ENCODE measurements around the gene TDRD12. TPM values are rescaled to one million over a fixed set of nuclear protein-coding genes. Genes with fewer than 3 reads are reported as not detected.

Gene TDRD12
- total and polyA plus RNA-seq, 2 experiments from 2014 or later, result 0.68 to 2.8 TPM

DNA sequence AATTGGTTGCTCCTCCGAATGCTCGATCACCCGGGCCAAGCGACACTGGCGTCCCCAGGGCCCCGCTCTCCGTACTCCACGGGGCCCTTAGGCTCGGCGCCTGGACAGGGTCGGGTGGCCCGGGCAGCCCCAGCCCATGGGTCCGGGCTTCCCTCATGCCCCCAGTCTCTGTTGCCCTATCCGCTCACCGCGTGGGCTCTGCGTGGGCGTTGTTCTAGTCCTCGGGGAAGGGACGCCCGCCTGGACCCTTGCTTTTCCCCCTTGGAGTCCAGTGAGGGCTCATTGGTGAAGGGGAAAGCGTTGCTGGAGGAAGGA, 1.3 kb downstream of the TDRD12 start:
- Histone ChIP-seq H3K79me2 (replicated peaks; ENCODE audit: insufficient read depth) (no peaks in the 10 kb centered on the region), H3K4me3 (no peak overlapping the region), H4K20me1 (replicated peaks; ENCODE audit: insufficient read depth) (no peaks in the 10 kb centered on the region), H3K9me2 (ENCODE audit: insufficient read depth) (no peaks in the 10 kb centered on the region), H3K27ac (ENCODE audit: low read depth) (no peak overlapping the region), H3K27me3 (ENCODE audit: insufficient read depth) (no peaks in the 10 kb centered on the region), H3K36me3 (ENCODE audit: insufficient read depth) (no peaks in the 10 kb centered on the region), H2AFZ (no peak overlapping the region), H3F3A (replicated peaks; ENCODE audit: low read depth) (no peaks in the 10 kb centered on the region), H3K4me1 (ENCODE audit: insufficient read depth) (no peaks in the 10 kb centered on the region), H3K4me2 (no peak overlapping the region)
- Mint-ChIP-seq H3K4me1 (peaks cover 4% of the 10 kb centered on the region; the same call in 2 of the 3 replicates), H3K4me3 (no peak overlapping the region), H3K36me3 (ENCODE audit: low read depth) (no peaks in the 10 kb centered on the region), H3K9me3 (peaks cover 7% of the 10 kb centered on the region), H3K27ac (no peak overlapping the region), H3K27me3 (ENCODE audit: insufficient read depth, low read depth, poor library complexity) (peaks cover 10% of the 10 kb centered on the region)
- no peak for ATAC-seq
- DNase-seq (ENCODE audit: low spot score), result no peak
- TF ChIP-seq, protein P1, sequence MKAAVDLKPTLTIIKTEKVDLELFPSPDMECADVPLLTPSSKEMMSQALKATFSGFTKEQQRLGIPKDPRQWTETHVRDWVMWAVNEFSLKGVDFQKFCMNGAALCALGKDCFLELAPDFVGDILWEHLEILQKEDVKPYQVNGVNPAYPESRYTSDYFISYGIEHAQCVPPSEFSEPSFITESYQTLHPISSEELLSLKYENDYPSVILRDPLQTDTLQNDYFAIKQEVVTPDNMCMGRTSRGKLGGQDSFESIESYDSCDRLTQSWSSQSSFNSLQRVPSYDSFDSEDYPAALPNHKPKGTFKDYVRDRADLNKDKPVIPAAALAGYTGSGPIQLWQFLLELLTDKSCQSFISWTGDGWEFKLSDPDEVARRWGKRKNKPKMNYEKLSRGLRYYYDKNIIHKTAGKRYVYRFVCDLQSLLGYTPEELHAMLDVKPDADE (IDR thresholded peaks at IDR 0.05), result no peak
- TF ChIP-seq, protein P2, sequence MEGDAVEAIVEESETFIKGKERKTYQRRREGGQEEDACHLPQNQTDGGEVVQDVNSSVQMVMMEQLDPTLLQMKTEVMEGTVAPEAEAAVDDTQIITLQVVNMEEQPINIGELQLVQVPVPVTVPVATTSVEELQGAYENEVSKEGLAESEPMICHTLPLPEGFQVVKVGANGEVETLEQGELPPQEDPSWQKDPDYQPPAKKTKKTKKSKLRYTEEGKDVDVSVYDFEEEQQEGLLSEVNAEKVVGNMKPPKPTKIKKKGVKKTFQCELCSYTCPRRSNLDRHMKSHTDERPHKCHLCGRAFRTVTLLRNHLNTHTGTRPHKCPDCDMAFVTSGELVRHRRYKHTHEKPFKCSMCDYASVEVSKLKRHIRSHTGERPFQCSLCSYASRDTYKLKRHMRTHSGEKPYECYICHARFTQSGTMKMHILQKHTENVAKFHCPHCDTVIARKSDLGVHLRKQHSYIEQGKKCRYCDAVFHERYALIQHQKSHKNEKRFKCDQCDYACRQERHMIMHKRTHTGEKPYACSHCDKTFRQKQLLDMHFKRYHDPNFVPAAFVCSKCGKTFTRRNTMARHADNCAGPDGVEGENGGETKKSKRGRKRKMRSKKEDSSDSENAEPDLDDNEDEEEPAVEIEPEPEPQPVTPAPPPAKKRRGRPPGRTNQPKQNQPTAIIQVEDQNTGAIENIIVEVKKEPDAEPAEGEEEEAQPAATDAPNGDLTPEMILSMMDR (conservative IDR thresholded peaks at IDR 0.05; ENCODE audit: low read depth in 2 of 2), result no peak
- TF ChIP-seq EZH2 (IDR thresholded peaks at IDR 0.05; ENCODE audit: low read depth, unreplicated experiment) (no peak), CREB1 (CRISPR knock-in tag; IDR thresholded peaks at IDR 0.05; ENCODE audit: low read depth) (no peak), POLR2AphosphoS5 (IDR thresholded peaks at IDR 0.05; ENCODE audit: low read depth) (no peak), EZH2phosphoT487 (IDR thresholded peaks at IDR 0.05; ENCODE audit: unreplicated experiment) (no peak), JUNB (IDR thresholded peaks at IDR 0.05; ENCODE audit: unreplicated experiment) (no peak), ZNF114 (CRISPR knock-in tag; IDR thresholded peaks at IDR 0.05) (no peak), NANOG (IDR thresholded peaks at IDR 0.05; ENCODE audit: borderline replicate concordance) (no peak), STAT1 (IDR thresholded peaks at IDR 0.05; ENCODE audit: unreplicated experiment) (no peak), ZNF331 (CRISPR knock-in tag; IDR thresholded peaks at IDR 0.05; ENCODE audit: low read depth) (no peak)
- TF ChIP-seq, protein P3, sequence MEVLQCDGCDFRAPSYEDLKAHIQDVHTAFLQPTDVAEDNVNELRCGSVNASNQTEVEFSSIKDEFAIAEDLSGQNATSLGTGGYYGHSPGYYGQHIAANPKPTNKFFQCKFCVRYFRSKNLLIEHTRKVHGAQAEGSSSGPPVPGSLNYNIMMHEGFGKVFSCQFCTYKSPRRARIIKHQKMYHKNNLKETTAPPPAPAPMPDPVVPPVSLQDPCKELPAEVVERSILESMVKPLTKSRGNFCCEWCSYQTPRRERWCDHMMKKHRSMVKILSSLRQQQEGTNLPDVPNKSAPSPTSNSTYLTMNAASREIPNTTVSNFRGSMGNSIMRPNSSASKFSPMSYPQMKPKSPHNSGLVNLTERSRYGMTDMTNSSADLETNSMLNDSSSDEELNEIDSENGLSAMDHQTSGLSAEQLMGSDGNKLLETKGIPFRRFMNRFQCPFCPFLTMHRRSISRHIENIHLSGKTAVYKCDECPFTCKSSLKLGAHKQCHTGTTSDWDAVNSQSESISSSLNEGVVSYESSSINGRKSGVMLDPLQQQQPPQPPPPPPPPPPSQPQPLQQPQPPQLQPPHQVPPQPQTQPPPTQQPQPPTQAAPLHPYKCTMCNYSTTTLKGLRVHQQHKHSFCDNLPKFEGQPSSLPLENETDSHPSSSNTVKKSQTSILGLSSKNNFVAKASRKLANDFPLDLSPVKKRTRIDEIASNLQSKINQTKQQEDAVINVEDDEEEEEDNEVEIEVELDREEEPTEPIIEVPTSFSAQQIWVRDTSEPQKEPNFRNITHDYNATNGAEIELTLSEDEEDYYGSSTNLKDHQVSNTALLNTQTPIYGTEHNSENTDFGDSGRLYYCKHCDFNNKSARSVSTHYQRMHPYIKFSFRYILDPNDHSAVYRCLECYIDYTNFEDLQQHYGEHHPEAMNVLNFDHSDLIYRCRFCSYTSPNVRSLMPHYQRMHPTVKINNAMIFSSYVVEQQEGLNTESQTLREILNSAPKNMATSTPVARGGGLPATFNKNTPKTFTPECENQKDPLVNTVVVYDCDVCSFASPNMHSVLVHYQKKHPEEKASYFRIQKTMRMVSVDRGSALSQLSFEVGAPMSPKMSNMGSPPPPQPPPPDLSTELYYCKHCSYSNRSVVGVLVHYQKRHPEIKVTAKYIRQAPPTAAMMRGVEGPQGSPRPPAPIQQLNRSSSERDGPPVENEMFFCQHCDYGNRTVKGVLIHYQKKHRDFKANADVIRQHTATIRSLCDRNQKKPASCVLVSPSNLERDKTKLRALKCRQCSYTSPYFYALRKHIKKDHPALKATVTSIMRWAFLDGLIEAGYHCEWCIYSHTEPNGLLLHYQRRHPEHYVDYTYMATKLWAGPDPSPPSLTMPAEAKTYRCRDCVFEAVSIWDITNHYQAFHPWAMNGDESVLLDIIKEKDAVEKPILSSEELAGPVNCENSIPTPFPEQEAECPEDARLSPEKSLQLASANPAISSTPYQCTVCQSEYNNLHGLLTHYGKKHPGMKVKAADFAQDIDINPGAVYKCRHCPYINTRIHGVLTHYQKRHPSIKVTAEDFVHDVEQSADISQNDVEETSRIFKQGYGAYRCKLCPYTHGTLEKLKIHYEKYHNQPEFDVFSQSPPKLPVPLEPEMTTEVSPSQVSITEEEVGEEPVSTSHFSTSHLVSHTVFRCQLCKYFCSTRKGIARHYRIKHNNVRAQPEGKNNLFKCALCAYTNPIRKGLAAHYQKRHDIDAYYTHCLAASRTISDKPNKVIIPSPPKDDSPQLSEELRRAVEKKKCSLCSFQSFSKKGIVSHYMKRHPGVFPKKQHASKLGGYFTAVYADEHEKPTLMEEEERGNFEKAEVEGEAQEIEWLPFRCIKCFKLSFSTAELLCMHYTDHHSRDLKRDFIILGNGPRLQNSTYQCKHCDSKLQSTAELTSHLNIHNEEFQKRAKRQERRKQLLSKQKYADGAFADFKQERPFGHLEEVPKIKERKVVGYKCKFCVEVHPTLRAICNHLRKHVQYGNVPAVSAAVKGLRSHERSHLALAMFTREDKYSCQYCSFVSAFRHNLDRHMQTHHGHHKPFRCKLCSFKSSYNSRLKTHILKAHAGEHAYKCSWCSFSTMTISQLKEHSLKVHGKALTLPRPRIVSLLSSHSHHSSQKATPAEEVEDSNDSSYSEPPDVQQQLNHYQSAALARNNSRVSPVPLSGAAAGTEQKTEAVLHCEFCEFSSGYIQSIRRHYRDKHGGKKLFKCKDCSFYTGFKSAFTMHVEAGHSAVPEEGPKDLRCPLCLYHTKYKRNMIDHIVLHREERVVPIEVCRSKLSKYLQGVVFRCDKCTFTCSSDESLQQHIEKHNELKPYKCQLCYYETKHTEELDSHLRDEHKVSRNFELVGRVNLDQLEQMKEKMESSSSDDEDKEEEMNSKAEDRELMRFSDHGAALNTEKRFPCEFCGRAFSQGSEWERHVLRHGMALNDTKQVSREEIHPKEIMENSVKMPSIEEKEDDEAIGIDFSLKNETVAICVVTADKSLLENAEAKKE (CRISPR knock-in tag; IDR thresholded peaks at IDR 0.05), result no peak
- TF ChIP-seq, protein P4, sequence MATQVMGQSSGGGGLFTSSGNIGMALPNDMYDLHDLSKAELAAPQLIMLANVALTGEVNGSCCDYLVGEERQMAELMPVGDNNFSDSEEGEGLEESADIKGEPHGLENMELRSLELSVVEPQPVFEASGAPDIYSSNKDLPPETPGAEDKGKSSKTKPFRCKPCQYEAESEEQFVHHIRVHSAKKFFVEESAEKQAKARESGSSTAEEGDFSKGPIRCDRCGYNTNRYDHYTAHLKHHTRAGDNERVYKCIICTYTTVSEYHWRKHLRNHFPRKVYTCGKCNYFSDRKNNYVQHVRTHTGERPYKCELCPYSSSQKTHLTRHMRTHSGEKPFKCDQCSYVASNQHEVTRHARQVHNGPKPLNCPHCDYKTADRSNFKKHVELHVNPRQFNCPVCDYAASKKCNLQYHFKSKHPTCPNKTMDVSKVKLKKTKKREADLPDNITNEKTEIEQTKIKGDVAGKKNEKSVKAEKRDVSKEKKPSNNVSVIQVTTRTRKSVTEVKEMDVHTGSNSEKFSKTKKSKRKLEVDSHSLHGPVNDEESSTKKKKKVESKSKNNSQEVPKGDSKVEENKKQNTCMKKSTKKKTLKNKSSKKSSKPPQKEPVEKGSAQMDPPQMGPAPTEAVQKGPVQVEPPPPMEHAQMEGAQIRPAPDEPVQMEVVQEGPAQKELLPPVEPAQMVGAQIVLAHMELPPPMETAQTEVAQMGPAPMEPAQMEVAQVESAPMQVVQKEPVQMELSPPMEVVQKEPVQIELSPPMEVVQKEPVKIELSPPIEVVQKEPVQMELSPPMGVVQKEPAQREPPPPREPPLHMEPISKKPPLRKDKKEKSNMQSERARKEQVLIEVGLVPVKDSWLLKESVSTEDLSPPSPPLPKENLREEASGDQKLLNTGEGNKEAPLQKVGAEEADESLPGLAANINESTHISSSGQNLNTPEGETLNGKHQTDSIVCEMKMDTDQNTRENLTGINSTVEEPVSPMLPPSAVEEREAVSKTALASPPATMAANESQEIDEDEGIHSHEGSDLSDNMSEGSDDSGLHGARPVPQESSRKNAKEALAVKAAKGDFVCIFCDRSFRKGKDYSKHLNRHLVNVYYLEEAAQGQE (IDR thresholded peaks at IDR 0.05; ENCODE audit: unreplicated experiment), result no peak
